Urinary bladder (tissue), 4 donors: ENCODE results near the gene SPINK7. TPM values are rescaled to one million over a fixed set of nuclear protein-coding genes. Genes with fewer than 3 reads are reported as not detected.
"Not testable (repeated sequence)": the region's sequence is repeated elsewhere in the genome, so short reads cannot be mapped to it uniquely, and the experiment has no call there.

Source experiments
- DNase-seq: peaks from one replicate; pipeline ENCODE4 v3.0.0-alpha.2; 2015; ENCODE audit errors: extremely low spot score
- H3K27ac ChIP-seq: one replicate; pipeline ENCODE4 v1.5.1; 2013; ENCODE audit warnings: low read depth, mild to moderate bottlenecking, moderate library complexity
- H3K36me3 ChIP-seq: one replicate; pipeline ENCODE4 v1.6.1; 2013; ENCODE audit warnings: mild to moderate bottlenecking, moderate library complexity; ENCODE audit not compliant: insufficient read depth
- H3K4me1 ChIP-seq: one replicate; pipeline ENCODE4 v1.6.1; 2013; ENCODE audit warnings: mild to moderate bottlenecking, moderate library complexity; ENCODE audit not compliant: insufficient read depth
- H3K4me3 ChIP-seq: one replicate; pipeline ENCODE4 v1.5.1; 2013; ENCODE audit warnings: low read depth, low read length
- WGBS: extraction: QIAGEN DNeasy Blood & Tissue Kit; methylation state at CpG from one replicate; pipeline ENCODE4 v1.1.7; 2013; 5-methylcytosine and 5-hydroxymethylcytosine counted together
- polyA plus RNA-seq: library from polyadenylated mRNA; stranded (reverse); fragments of 200-250 nt; gene quantifications from one replicate; pipeline ENCODE4 v1.2.3, GENCODE V29; 2013
- total RNA-seq: library from RNA; depleted of rRNA; stranded (reverse); fragments of >200 nt; gene quantifications from one replicate; pipeline ENCODE4 v1.2.3, GENCODE V29; 2014
- donor health status: healthy with polysubstance abuse.
- donor health status: healthy.

SPINK7 gene
- total RNA-seq: not detected
- not detected for polyA plus RNA-seq

DNA sequence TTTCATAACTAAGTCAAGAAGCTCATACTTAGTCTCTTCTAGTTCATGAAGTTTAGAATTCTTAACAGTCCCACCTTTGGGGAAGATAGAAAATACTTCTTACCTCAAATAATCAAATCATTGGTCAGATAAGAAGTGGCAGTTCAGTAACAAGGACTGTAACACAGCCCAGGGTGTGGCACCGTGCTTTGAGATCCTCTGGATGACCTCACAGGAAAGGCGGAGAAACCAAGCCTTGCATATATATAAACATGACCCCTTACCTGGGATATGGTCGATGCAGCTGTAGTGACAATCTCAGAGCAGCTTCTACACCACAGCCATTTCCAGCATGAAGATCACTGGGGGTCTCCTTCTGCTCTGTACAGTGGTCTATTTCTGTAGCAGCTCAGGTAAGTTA lies at the start of gene SPINK7:
Gene SPINK7, plus strand, starts transcription at position 271 of the 400 bp plus-strand sequence. Its CDS starts 61 bp downstream, at position 332.
- 73% methylated on average over 3 of the region's 3 CpGs for WGBS
- no peak within 1 kb of the TSS for H3K27ac ChIP-seq
- no peak within 1 kb of the TSS for H3K4me3 ChIP-seq
- H3K36me3 ChIP-seq: no peaks in the 10 kb centered on the region
- no peak for DNase-seq
- no peaks in the 10 kb centered on the region for H3K4me1 ChIP-seq

DNA sequence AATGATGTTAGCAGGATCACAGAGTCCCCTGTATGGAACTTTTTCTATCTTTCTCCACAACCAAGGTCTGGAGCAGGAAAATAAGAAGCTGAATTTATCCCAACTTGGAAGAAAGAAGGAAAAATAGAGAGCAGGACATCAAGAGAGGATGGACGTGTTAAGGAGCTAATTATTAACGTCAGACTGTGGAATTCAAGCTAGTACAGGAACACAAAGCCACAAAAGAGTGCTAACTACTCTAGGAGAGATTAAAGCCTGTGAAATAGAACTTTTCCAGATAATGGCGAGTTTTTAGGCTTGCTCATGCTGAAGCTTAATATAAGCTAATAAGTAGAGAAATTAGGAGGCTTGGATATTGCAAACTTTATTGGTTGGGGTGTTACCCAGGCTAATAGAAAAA lies 44.3 kb upstream of the SPINK7 start:
- no peaks in the 10 kb centered on the region for H3K36me3 ChIP-seq
- DNase-seq: no peak
- H3K4me1 ChIP-seq: no peaks in the 10 kb centered on the region
- H3K4me3 ChIP-seq: no peak overlapping the region
- H3K27ac ChIP-seq: no peak overlapping the region
- 50% methylated on average over 3 of the region's 3 CpGs for WGBS

DNA sequence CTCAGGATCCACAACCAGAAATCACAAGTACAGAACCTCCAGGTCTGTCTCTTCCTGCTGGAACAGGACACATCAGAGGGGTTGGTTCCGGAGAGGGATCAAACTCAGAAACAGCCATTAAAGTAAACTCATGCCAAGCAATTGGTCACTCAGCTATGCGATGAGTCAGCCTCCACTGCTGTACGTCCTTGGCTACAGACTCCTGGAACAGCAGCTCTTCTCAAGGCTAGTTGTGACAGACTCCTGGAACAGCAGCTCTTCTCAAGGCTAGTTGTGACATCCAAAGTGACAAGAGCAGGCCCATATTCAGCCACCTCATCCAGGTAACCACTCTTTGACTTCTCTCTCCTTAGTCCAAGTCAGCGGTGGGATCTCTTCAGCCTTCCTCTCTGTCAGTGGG lies 43.7 kb upstream of the SPINK7 start, which contains the start of gene SPINK13:
Gene SPINK13, plus strand, starts transcription at position 229 of the 400 bp plus-strand sequence. CDS start 1,279 bp downstream, outside the sequence.
- Histone ChIP-seq H3K36me3 (no peaks in the 10 kb centered on the region), H3K4me1 (no peaks in the 10 kb centered on the region), H3K4me3 (no peak within 1 kb of the TSS), H3K27ac (no peak within 1 kb of the TSS)
- WGBS: 73% methylated on average over 4 of the region's 4 CpGs
- DNase-seq: no peak

DNA sequence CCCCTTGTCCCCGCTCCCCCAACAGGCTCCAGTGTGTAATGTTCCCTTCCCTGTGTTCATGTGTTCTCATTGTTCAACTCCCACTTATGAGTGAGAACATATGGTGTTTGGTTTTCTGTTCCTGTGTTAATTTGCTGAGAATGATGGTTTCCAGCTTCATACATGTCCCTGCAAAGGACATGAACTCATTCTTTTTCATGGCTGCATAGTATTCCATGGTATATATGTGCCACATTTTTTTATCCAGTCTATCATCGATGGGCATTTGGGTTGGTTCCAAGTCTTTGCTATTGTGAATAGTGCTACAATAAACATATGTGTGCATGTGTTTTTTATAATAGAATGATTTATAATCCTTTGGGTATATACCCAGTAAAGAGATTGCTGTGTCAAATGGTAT lies 37.1 kb upstream of the SPINK7 start:
- not testable (repeated sequence) for DNase-seq, H3K4me3 ChIP-seq, H3K4me1 ChIP-seq, H3K36me3 ChIP-seq, H3K27ac ChIP-seq
- WGBS: 94% methylated on average over 2 of the region's 2 CpGs

DNA sequence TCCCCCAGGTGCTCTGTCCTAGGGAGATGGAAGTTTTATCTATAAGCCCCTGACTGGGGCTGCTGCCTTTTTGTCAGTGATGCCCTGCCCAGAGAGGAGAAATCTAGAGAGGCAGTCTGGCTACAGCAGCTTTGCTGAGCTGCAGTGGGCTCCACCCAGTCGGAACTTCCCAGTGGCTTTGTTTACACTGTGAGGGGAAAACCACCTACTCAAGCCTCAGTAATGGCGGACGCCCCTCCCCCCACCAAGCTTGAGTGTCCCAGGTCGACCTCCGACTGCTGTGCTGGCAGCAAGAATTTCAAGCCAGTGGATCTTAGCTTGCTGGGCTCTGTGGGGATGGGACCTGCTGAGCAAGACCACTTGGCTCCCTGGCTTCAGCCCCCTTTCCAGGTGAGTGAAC lies 31.3 kb upstream of the SPINK7 start:
- not testable (repeated sequence) for H3K27ac ChIP-seq, H3K4me1 ChIP-seq, H3K4me3 ChIP-seq, H3K36me3 ChIP-seq, DNase-seq
- 24% methylated on average over 5 of the region's 5 CpGs for WGBS

DNA sequence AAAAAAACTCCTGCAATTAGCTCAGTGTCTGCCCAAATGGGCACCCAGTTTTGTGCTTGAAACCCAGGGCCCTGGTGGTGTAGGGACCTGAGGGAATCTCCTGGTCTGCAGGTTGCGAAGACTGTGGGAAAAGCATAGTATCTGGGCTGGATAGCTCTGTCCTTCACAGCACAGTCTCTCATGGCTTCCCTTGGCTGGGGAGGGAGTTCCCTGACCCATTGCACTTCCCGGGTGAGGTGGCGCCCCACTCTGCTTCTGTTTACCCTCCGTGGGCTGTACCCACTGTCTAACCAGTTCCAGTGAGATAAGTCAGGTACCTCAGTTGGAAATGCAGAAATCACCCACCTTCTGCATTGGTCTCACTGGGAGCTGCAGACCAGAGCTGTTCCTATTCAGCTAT lies 30.9 kb upstream of the SPINK7 start:
- WGBS: 89% methylated on average over 4 of the region's 4 CpGs
- not testable (repeated sequence) for H3K27ac ChIP-seq, H3K4me1 ChIP-seq, H3K36me3 ChIP-seq, DNase-seq, H3K4me3 ChIP-seq

DNA sequence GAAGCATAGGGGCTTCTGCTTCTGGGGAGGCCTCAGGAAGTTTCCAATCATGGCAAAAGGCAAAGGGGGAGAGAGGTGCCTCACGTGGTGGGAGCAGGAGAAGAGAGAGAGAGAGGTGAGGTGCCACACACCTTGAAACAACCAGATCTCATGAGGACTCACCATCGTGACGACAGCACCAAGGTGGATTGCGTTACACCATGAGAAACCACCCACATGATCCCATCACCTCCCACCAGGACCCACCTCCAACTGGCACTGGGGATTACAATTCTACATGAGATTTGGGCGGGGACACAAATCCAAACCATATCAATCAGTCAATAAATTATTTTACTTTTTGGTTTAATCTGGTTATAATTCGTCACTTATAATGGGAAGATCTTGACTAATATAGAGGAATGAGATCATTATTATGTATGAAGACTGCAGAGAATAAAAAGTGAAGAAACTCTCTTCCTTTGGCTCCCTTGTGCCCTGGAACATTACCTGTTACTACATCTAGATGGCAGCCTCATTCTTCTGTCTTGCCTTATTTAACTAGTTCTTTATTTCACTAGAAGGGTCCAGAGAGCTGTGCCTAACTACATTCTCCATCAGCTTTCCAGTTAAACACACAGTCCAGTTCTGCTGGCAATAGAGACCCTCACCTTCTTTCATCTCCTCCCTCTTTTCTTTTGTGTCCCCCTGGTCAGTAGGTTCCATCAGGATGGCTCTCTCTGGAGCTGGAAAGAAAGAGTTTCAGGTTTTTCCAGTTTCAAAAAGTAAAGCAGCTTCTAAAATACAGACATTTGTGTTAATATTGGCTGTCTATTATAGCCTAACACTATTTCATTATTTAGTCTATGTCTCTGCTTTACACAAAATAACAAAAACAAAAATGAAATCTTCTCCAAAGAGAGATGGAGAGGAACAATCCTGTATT lies 21.7 kb upstream of the SPINK7 start:
- 49% methylated on average over 6 of the region's 6 CpGs for WGBS
- Histone ChIP-seq H3K36me3 (peaks cover 2% of the 10 kb centered on the region), H3K27ac (no peak overlapping the region), H3K4me3 (no peak overlapping the region), H3K4me1 (no peaks in the 10 kb centered on the region)
- no peak for DNase-seq

DNA sequence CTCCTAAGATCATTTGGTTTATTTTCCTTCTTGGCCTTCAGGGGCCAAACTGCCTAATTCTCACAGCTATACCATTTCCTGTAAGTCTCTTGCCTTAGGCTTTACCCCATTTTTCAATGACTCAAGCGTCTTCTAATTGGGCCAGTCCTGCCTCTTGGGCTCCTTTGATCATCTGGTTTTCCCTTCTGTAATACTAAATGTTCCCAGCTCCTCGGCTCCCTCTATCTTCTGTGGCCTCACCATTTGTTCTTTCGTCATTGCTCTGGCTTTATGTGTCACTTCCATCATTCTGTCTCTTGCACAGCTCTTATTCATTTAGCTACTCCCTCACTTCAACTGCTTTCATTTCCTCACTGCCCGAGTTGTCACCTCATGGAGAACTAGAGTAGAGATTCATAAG lies 14.5 kb upstream of the SPINK7 start:
- Histone ChIP-seq H3K27ac (no peak overlapping the region), H3K4me1 (no peaks in the 10 kb centered on the region), H3K4me3 (no peak overlapping the region), H3K36me3 (no peaks in the 10 kb centered on the region)
- DNase-seq: no peak
- 68% methylated on average over 4 of the region's 4 CpGs for WGBS

DNA sequence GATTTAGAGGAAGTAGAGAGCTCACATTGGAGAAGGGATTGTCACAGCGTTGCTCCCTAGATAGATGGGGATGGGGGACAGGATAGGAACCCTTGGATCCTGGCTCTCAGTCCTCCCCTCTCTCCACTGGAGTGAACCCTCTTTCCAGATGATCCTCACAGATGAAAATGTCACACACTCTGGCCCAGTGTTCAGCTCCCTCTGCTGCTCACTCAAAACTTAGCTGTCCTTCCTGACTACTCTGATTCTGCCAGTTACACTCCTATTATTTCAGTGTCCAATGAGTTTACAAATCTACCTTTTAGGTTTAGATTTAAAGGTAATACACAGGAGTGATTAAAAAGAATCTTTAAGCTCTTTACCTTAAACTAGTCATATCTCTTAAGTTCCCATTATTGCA lies 5.8 kb upstream of the SPINK7 start:
- Histone ChIP-seq H3K4me1 (no peaks in the 10 kb centered on the region), H3K27ac (no peak overlapping the region), H3K36me3 (no peaks in the 10 kb centered on the region), H3K4me3 (no peak overlapping the region)
- no peak for DNase-seq
- WGBS: 80% methylated on average over 1 of the region's 1 CpG

DNA sequence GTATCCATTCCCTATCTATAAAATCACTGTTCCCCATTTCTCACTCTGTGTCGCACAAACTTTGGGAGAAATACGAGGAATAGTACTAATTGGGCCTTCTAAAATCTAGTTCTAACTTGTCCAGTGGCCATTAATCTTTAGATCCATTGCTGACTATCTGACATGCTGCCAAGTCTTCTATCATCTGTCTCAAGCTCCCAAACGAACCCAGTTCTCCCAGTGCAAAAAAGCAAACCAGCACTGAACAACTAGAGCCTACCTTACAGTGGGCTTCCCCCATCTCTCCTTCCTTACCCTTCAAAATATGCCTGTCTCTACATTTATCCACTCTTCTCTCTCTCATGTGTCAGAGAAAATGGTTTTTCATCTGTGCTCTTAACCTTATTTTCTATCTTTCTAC lies 3.2 kb upstream of the SPINK7 start:
- H3K27ac ChIP-seq: no peak overlapping the region
- H3K36me3 ChIP-seq: no peaks in the 10 kb centered on the region
- no peak overlapping the region for H3K4me3 ChIP-seq
- H3K4me1 ChIP-seq: no peaks in the 10 kb centered on the region
- 70% methylated on average over 3 of the region's 3 CpGs for WGBS
- DNase-seq: no peak

DNA sequence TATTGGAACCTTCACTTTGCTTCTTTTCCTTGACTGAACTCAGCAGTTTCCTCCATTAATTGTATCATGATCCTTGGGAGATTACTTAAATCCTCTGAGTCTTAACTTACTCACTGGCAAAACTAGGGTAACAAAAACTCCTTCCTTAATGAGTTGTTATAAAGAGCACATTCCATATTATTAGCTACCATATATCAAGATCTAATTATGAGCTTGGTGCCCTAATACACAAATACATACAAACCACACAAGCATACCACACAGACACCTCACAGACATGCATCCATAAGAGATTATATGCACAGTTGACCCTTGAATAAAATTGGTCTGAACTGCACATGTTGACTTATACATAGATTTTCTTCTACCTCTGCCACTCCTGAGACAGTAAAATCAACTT lies 2.5 kb upstream of the SPINK7 start:
- H3K27ac ChIP-seq: no peak overlapping the region
- no peak for DNase-seq
- no peaks in the 10 kb centered on the region for H3K36me3 ChIP-seq
- no peaks in the 10 kb centered on the region for H3K4me1 ChIP-seq
- no peak overlapping the region for H3K4me3 ChIP-seq

DNA sequence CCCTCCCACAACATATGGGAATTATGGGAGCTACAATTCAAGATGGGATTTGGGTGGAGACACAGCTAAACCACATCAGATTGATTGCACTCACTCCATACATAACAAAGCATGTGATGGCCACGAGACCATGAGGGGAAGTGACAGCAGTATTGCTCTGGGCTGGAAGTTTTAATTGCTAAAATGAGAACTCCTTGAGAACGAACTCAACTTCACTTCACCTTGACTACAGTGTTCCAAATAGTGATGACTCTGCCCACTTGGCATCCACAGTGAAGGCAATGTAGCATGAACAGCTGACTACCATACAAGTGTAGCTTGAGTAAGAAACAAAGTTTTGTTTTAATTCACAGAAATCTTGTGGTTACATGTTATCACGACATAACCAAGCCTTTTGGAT lies 739 bp upstream of the SPINK7 start:
- Histone ChIP-seq H3K36me3 (no peaks in the 10 kb centered on the region), H3K27ac (no peak overlapping the region), H3K4me1 (no peaks in the 10 kb centered on the region), H3K4me3 (no peak overlapping the region)
- DNase-seq: no peak
- WGBS: 67% methylated on average over 3 of the region's 3 CpGs

DNA sequence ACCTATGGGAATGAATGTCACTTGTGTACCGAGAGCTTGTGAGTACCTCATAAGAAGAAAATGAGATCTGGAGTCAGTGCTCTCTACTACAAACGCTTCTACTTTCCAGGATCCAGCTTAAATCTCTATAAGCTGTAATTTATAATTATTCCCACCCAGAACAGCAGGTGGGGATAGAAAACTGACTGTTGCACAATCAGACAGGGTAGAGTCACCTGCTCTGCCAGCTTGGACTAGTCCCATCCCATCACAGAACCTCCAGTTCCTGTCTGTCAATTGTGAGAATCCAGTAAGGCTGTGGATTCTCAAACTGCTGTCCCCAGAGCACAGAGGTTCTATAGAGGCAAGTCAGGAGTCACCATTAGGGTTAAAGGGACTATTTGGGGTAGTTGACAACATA lies 2.0 kb downstream of the SPINK7 start:
- DNase-seq: no peak
- 85% methylated on average over 2 of the region's 2 CpGs for WGBS
- Histone ChIP-seq H3K27ac (no peak overlapping the region), H3K4me3 (no peak overlapping the region), H3K4me1 (no peaks in the 10 kb centered on the region), H3K36me3 (no peaks in the 10 kb centered on the region)

DNA sequence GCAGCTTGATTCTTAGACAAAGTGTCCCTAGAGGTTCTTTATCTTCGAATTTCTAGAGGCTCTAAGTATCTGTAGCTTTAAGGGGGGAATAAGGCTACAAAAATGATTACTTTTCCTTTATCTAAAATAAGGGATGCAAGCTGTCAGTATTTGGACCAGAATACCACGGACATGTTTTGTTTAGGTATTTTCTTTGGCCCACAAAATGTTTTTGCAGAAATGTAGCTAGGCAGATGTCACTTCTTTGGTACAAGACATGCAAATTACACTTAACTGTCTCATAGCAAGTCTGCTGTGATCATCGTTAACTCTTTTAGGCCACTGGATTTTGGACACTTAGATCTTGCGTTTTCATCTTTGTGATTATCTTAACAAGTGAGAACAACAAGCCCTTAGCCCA lies 2.5 kb downstream of the SPINK7 start:
- H3K4me3 ChIP-seq: no peak overlapping the region
- H3K27ac ChIP-seq: no peak overlapping the region
- 52% methylated on average over 4 of the region's 4 CpGs for WGBS
- H3K36me3 ChIP-seq: no peaks in the 10 kb centered on the region
- no peak for DNase-seq
- H3K4me1 ChIP-seq: no peaks in the 10 kb centered on the region
